GM21447 (cell line): ENCODE measurements around the gene TP73.

Source experiments
- ATAC-seq: cut with Tn5 transposase; IDR thresholded peaks from one replicate; pipeline ENCODE4 v1.9.1; 2021; ENCODE audit not compliant: unreplicated experiment

Gene TP73

GRCh38 chr1:3703786-3704371 lies 51.6 kb downstream of the TP73 start:
- no peak for ATAC-seq

GRCh38 chr1:3705341-3705950 lies 53.1 kb downstream of the TP73 start:
- ATAC-seq = no peak

- no peak for ATAC-seq
Observed at GRCh38 chr1:3706651-3707297, 54.5 kb downstream of the TP73 start.

GRCh38 chr1:3707298-3707938 lies 55.1 kb downstream of the TP73 start:
- no peak for ATAC-seq

- ATAC-seq = no peak
Observed at GRCh38 chr1:3707939-3708328, 55.6 kb downstream of the TP73 start.

- no peak for ATAC-seq
Observed at GRCh38 chr1:3708791-3709190, 56.5 kb downstream of the TP73 start.

- no peak for ATAC-seq
Observed at GRCh38 chr1:3710251-3710650, 57.9 kb downstream of the TP73 start.

- no peak for ATAC-seq
Observed at GRCh38 chr1:3711381-3711779, 59.1 kb downstream of the TP73 start.

GRCh38 chr1:3711780-3712451 lies 59.6 kb downstream of the TP73 start:
- no peak for ATAC-seq

GRCh38 chr1:3712573-3713535 lies 60.5 kb downstream of the TP73 start:
- no peak for ATAC-seq

GRCh38 chr1:3713840-3714239 lies 61.5 kb downstream of the TP73 start:
- no peak for ATAC-seq

- ATAC-seq = no peak
Observed at GRCh38 chr1:3714284-3714741, 62.0 kb downstream of the TP73 start.

- ATAC-seq = no peak
Observed at GRCh38 chr1:3714814-3715213, 62.5 kb downstream of the TP73 start.

GRCh38 chr1:3716351-3716750 lies 64.0 kb downstream of the TP73 start:
- ATAC-seq = no peak

- no peak for ATAC-seq
Observed at GRCh38 chr1:3717041-3717714, 64.9 kb downstream of the TP73 start.

- no peak for ATAC-seq
Observed at GRCh38 chr1:3717715-3718601, 65.6 kb downstream of the TP73 start.

- ATAC-seq = no peak
Observed at GRCh38 chr1:3718764-3719163, 66.4 kb downstream of the TP73 start.

- no peak for ATAC-seq
Observed at GRCh38 chr1:3721955-3722465, 69.7 kb downstream of the TP73 start.

- ATAC-seq = no peak
Observed at GRCh38 chr1:3722846-3723245, 70.5 kb downstream of the TP73 start.
